Fibroblast of the aortic adventitia (primary cell): ENCODE data around the gene OTOGL. TPM values are rescaled to one million over a fixed set of nuclear protein-coding genes. Genes with fewer than 3 reads are reported as not detected.

Experiments used
- DNase-seq: peaks from one replicate; pipeline ENCODE4 v3.0.0-alpha.2; 2010; ENCODE audit warnings: low read depth
- H3K4me3 ChIP-seq: 2 replicates; pipeline ENCODE4 v1.5.1; 2011; ENCODE audit warnings: low read depth, mild to moderate bottlenecking, control low read depth, low read length, moderate library complexity
- total RNA-seq: library from RNA; depleted of rRNA; stranded (reverse); fragments of >200 nt; gene quantifications from 2 replicates; pipeline ENCODE4 v1.2.3, GENCODE V29; 2012; ENCODE audit warnings: low replicate concordance
- TF ChIP-seq, protein P1 (sequence below): IDR thresholded peaks from 2 replicates; pipeline ENCODE4 v1.5.1; 2011; ENCODE audit warnings: mild to moderate bottlenecking, low read length, control low read depth, inconsistent platforms; ENCODE audit not compliant: insufficient read depth

Gene OTOGL
- total RNA-seq, 1 donor: 0.27 TPM

DNA sequence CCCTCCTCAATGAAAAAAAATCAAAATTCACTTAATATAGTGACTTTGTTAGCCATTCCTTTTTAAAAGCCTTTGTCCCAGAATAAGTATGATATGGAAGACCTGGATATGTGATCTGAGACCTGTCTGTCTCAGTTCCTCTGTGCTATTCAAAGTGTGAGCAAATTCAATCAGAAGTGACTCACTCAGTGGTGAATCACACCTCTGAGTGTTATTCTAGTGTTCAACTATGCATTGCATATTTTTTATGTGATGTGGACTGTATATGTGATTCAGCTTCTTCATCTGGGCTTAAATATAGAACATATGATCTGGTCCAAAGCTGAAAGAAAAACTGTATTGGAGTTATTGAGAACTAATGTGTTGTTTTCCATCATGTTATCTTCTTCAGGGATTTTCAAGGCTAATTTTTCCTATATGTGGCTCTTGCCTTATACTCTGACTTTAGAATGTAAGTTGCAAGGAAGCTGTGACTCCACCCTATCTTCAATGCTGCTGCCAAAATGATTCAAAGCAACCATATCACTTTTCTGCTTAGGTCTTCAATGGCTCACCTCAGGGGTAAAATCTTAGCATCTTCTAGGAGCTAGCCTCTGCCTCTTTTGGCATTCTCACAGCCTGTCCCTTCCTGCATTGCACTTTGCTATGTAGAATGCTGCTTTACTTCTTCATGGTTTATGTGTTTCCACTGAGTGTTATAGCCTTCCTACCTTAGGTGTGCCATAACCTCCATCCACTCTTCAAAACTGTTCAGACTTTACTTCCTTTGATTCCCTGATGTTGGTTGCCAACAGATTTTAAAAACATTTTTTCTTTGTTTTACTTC, 169.8 kb downstream of the OTOGL start:
- TF ChIP-seq, protein P1, sequence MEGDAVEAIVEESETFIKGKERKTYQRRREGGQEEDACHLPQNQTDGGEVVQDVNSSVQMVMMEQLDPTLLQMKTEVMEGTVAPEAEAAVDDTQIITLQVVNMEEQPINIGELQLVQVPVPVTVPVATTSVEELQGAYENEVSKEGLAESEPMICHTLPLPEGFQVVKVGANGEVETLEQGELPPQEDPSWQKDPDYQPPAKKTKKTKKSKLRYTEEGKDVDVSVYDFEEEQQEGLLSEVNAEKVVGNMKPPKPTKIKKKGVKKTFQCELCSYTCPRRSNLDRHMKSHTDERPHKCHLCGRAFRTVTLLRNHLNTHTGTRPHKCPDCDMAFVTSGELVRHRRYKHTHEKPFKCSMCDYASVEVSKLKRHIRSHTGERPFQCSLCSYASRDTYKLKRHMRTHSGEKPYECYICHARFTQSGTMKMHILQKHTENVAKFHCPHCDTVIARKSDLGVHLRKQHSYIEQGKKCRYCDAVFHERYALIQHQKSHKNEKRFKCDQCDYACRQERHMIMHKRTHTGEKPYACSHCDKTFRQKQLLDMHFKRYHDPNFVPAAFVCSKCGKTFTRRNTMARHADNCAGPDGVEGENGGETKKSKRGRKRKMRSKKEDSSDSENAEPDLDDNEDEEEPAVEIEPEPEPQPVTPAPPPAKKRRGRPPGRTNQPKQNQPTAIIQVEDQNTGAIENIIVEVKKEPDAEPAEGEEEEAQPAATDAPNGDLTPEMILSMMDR: no peak
- no peak overlapping the region for H3K4me3 ChIP-seq
- DNase-seq: peak; percentile 75

DNA sequence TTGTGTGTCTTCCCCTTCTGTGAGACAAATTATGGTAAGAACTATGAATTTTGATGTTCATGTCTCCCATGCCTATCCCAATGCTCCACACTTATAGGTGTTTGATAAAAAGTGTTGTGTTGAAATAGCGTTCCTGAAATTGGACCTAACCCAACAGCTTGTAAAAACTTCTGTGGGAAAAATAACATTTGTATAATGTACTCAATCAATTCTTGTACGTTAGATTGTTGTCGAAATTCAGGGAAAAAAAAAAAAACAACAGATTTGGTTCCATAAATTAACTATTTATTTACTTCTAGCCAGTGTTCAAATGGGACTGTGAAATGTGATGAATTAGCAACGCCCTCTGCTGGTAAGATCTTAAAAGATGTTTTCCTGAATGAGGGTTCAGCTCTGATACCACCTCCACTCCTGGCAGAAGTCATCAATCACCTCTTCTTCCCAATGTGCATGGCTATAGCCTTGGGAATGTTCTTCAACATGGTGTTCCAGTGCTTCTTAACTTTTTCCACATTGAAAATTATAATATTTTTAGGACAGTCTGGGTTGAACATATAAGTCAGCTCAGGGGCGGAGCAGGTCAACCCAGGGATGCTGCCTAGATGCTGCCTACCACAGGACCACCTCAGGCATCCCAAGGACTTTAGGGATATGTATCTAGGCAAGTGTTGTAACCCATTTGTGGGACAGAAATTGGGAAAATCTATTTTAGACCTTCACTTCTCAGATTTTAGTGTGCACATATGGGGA, 170.6 kb downstream of the OTOGL start:
- no peak overlapping the region for H3K4me3 ChIP-seq
- TF ChIP-seq, protein P1: peak; percentile 63
- DNase-seq: peak; percentile 72

DNA sequence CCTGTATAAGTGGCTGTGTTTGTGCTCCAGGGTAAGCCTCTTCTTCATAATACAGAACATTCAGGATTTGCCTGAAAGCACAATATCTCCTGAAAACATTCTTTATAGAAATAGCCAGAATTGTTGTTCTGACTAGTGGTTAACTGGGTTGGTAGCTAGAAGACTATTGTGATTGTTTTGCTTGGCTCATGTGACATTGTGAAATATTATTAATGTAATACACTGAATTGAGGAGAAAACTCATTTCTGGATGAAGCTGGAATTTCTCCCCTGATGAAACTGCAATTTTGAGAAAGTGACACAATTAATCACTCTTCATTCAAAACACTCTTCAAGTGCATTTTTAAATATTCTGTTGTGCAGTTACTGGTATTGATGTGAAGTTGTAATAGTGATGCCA, 172.4 kb downstream of the OTOGL start:
- H3K4me3 ChIP-seq: no peak overlapping the region
- DNase-seq: peak; percentile 38
- TF ChIP-seq, protein P1: no peak

DNA sequence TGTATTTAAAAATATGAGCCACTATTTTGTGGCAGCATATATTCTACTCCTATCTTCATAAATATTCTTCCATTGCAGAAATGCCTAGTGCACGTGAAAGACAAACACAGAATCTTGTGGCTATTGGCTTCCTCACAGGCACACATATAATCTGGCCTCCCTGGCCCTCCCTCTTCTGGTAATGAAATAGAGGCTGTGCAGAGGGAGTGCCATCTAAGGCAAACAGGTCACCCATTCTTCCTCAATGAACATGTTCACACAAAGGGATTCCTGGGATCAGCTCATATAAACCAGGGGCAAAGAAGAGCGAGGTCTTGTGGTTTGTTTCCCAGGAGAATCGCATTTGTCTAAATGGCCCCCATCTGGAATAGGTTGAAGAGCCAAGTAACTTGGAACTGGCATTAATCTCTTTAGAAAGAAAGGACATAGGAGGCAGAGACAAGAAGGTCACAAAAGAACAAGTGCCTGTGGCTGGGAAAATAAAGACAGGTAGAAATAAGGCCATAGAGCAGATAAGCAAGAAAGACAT, 173.1 kb downstream of the OTOGL start:
- no peak overlapping the region for H3K4me3 ChIP-seq
- TF ChIP-seq, protein P1: no peak
- no peak for DNase-seq

DNA sequence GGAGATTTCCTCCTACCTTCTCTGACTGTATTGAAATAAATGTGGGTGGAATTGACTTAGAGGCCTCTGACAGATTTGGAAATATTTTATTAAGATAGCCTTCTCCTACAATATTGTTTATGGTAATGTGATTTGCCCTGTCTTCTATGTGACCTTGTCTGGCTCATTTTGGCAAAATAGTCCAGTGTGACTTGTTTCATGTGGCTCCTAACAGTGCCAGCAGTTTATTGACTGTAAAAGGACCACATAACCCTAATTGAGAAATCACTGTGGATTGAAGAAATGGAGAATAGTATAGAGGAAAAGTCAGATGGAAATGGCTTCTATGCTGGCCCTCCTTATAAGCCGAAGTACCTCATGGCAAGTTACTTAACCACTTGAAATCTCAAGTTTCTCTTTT, 173.8 kb downstream of the OTOGL start:
- DNase-seq: no peak
- TF ChIP-seq, protein P1: no peak
- no peak overlapping the region for H3K4me3 ChIP-seq

DNA sequence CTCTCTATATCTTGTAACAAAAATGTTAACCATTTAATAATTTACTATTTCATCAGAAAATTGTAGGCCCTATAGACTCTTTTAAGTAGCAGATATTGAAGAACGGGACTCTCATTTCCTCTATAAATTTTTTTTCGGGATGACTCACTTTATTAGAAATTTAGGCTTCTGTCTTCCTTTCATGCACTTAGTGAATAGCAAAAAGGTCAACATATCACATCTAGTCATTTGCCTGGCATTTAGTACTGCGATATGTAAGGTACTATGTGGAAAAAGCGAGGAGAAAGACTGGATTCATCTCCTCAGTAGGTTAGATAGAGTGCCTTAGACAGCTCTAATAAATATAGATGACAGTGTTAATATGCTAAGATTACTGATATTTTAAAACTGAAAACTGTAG, 178.4 kb downstream of the OTOGL start:
- DNase-seq: no peak
- TF ChIP-seq, protein P1: no peak

More for the DNA sequence above, 178.4 kb downstream of the OTOGL start:
- no peak overlapping the region for H3K4me3 ChIP-seq
